HG03066 (cell line): ENCODE data around the gene CCDC88C.
"Not testable (repeated sequence)": the region's sequence is repeated elsewhere in the genome, so short reads cannot be mapped to it uniquely, and the experiment has no call there.

Experiments used
- ATAC-seq: cut with Tn5 transposase; IDR thresholded peaks from one replicate; pipeline ENCODE4 v1.9.1; 2021; ENCODE audit warnings: low read depth; ENCODE audit not compliant: unreplicated experiment

The CCDC88C gene

DNA sequence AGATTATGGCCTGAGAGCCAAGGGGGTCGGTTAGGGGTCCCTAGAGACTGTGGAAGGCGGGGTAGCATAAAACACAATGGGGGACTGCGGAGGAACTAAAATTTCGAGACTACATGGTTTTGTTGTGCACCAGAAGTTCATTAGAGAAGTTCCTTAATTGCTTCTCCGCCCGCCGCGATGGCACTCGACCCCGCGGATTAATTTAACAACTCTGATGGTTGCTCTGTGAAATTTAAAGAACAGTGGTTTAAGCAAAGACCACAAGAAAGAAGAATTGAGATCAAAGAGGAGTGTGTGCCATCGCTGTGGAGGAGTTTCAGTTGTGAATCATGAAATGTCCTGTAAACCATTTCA is 1.4 kb upstream of the CCDC88C start:
- no peak for ATAC-seq

DNA sequence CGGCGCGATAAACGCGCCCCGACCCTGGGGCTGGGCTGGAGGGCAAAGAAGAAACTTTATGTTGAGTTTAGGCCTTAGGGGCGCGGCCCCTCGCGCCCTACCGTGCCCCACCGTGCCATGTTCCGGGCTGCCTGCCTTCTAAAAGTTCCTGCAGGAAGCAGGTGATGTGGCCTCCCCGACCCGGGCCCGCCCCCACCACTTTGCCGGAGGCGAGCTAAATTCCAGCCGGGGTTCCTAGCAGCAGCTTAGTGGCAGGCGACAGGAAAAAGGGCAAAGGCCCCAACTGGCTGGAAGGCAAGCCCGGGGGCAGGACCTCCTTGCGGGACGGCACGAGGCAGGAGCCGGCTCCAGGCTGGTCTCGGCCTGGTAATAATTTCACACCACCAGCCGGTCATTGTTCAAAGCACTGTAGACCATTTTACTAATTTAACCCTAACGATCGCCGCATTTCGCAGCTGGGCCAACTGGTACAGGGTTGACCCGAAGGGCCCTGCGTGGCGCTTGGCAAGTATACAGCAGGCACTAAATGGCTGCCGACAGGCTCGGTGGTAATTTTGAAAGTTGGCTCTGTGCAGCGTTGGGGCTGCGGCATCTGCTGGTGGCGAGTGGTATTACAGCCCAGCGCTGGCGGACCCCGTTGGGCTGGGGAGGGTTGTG is 895 bp upstream of the CCDC88C start:
- ATAC-seq: no peak

DNA sequence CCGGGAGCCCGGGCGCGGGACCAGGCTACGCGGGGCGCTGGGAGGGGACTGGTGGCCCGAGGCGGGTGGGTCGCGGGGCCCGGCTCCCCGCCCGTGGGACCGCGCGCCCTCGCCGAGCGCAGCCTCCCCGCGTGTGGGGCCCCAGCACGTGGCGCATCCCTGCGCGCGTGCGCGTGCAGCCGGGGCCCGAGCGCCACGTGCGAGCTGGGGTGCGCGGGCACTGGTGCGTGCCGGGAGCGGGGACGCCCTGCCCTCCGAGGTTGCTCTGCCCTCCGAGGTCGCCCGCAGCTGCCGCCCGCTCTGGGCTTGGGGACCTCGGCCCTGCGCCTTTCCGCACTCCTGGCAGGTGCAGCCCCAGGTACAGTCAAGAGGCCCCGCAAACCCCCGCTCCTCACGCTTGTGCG is 365 bp upstream of the CCDC88C start:
- peak; percentile 23 for ATAC-seq

DNA sequence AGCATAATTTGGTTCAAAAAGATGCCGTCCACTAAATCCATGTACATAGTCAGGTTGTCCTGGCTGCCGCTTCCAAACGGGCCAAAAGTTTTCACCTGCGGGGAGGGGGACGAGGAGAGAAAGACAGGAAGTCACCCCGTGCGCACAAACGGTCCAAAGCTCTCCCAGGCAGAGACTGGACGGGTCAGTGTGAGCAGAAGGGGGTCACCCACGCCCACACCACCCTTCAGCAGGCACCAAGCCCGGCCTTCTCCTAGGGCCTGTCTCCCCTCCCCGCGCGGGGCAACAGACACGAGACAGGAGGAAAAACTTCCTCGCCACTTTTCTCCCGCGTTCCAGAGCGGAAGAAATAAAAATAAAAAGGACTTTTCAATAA is 888 bp downstream of the CCDC88C start:
- ATAC-seq: no peak

DNA sequence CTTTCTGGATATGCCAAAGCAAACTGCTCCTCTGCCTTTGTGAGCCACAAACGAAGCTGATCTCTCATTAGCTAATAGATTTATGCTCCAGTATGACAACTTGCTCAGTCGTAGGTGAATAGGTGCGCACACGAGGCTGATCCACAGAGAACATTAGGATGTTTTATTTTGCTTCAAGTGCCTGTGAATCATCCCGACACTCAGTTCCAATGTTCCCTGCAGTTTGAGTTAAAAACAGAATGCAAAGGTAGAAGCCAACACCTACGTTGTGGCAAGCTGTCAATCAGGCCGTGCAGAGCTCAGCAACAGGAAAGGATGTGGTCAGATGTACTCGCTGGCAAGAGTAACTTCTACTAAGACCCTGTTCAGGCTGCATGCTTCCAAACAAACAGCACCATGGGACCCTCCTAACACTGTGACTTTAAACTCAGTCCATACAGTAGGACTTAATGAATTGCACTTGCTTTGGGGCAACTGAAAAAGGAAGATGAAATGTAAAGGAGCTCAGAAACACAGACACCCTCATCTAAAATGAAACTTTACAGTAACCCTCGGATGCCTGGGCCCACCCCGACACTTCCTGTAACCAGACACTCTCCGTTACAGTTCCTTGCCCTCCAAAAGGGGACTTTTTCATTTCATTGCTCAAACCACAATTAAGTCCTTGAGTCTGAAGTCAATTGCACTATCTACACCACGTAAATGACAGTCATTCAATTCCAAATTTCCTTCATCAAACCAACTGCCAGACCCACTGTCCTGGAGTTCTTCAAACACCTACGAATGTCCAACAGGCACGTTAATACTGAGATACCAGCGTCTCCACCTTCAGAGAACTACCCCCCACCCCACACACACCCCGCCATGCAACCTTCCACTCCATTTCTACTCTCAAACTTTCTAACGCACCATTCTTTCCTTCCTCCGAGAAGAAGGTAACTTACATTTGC is 1.6 kb downstream of the CCDC88C start:
- peak; percentile 53 for ATAC-seq

DNA sequence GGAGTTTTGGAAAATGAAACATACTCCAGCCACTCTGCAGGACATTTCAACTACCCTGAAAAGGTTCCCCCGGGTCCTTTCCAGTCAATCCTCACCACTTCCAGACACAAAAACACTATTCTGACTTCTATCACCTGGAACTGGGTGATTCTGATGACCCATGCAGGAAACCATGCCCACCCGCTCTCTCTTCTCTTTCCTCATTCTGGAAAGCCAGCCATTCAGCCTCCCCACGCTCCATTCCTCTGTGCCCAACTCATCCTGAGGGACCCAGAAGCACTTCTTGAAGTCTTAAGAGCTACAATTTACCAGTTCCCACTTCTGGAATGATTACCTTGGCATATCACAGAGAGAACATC is 3.2 kb downstream of the CCDC88C start:
- ATAC-seq: no peak

DNA sequence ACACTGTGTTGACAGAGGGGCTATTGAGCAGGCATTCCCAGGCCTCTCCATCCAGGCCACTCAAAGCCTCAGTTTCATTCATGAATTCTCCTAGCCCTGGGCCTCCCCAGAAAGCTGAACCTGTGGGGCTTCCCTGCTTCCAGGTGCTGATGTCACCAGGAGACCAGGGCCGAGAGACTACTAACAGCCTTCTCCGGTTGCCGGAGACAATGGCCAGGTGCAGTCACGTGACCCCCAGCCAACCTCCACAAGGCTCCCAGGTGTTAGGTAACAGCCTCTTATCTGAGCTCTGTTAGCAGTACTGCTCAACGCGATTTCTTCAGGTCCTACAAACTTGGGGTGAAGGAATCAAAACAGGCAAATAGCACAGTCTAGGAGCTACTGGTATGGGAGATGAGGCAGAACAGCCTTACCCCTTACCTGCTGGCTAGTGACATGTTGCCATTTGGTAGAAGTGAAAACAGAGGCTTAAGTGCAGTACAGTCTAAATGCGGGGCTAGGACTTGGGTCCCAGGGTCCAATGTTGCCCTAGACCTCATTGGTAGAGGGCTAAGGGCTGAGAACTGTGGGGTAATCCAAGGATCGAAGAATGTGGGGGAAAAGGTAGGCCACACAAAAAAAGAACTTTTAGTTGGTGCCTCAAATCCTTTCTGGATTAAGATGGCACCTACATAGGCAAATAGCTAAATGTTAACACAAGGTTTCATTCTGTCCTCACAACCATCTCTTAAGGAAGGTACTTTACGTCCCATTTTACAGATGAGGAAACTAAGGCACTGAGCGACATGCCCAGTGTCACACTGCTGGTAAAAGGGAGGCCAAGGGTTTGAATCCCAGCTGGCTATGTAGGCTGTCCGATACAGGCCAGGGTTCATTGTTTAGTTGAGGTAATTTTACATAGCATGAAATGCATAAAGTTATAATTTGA is 3.8 kb downstream of the CCDC88C start:
- ATAC-seq: no peak

DNA sequence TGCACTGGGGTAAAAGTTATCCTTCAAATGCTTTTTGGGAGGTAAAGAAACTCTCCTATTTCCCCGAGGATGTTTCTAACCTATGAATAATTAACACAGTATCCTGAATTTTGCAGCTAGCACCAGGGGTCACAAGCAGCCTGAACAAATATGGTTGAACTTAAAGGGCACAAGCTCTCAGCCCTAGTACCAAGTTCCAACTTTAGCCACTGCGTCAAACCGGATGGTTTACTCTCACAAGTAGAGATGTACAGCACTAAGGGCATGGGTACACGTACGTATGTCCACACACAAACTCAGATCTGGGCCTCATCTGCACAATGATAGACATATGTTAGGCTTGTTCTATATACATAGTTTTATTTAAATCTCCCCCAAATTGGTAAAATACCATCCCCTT is 4.7 kb downstream of the CCDC88C start:
- no peak for ATAC-seq

DNA sequence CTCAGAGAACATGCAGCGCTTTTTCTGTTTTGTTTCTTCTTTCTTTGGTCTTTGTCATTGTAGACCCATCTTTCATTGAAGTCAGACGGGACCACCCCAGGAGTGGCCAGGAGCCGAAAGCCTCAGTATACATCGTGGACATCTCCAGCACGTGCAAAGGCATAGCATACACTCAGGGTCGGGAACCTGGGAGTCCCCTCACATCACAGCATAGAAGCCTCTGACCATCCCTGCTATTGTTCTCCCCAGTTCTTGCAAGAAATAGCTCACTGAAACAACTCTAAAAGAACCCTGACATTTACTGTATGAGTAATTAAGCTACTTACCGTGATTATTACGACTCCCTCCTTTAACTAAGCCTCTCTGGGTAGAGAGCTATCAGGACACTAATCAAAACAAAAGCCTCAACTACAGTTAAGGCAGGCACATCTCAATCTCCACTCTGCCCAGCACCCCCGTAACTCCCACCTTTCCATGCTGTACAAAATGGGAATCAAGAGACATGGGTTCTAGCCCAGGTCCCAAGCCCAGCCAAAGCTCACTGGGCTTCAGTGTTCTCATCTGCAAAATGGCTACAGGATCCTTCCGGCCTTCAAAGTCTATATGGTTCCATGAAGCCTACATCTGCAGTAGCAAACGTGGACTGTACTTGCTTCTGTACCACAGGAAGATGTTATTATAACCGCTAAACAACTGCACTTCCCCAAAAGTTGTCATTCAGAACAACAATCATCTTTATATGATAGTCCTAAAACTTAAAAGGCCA is 6.7 kb downstream of the CCDC88C start:
- ATAC-seq: no peak

DNA sequence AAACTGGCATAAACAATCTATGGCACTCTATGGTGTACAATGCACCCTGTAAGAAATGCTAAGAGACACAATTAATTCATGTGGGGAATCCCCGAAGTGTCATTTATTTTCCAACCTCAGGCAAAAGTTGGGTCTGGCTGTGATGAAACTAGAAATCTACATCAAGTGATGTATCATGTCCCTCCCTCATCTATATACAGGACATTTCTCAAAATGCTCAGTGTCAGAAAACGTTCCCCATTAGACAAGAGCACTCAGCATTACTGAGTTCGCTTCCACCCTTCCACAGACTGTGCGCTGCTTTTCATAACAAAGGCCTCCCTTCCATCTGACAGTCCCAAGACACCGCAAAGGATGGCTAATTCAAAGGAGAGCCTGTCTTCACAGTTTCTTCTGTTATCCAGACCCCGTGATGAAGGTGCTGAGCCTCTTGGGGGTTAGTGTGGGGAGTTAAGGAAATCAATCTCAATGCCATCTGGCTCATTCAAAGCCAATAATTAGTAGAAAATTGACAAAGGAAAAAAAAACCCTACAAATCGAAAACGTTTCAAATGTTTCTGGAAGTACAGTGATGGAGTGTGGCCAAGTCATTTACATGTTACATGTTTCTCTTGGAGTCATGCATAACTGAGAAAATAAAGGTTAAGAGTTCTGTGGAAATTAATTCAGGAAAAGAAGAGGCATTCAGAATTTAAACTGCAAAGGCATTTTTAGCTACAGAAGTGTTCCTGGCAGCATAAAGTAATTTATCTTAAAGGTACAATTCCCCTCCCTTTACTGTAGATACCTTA is 7.5 kb downstream of the CCDC88C start:
- no peak for ATAC-seq

DNA sequence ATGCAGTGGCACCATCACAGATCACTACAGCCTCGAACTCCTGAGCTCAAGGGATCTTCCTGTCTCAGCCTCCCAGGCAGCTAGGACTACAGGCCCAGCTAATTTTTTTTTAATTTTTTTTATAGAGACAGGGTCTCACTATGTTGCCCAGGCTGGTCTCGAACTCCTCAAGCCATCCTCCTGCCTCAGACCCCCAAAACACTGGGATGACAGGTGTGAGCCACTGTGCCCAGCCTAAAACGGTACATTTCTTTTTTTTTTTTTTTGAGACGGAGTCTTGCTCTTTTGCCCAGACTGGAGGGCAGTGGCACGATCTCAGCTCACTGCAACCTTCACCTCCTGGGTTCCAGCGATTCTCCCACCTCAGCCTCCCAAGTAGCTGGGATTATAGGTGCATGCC is 8.4 kb downstream of the CCDC88C start:
- ATAC-seq: not testable (repeated sequence)

DNA sequence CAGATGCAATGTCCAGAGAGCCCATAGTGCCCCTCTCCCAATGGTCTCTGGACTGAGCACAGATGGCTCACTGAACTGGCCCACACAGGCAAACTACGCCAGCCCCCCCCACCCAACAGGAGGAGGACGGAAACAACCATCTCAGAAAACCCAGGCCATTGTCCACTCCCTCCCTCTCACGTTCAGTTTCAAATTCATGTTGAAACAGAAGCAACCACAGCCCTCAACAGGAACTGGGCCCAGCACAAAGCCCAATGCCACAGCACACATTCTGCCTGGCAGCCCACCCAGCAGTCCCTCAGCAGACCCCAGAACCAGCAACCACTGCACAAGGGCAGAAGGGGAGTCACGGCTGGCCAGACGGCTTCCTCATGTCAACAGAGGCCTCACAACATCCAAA is 10.6 kb downstream of the CCDC88C start:
- no peak for ATAC-seq

DNA sequence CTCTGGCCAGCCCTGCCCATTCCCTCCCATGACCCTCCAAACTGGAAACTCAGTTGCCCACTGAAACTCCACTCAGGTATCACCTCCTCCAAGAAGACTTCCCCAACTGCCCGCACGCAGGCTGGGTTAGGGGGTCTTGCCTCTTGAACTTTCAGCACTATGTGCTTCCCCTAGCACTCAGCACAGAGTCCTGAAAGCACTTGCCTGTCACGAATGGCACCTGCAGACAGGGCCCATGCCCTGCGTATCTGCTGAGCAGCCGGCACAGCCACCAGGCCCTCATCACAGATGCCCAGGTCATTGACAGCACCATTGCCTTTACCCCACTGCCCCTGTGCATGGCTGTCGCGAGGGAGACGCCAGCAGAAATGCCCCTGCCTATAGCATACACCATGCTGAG is 11.2 kb downstream of the CCDC88C start:
- no peak for ATAC-seq

DNA sequence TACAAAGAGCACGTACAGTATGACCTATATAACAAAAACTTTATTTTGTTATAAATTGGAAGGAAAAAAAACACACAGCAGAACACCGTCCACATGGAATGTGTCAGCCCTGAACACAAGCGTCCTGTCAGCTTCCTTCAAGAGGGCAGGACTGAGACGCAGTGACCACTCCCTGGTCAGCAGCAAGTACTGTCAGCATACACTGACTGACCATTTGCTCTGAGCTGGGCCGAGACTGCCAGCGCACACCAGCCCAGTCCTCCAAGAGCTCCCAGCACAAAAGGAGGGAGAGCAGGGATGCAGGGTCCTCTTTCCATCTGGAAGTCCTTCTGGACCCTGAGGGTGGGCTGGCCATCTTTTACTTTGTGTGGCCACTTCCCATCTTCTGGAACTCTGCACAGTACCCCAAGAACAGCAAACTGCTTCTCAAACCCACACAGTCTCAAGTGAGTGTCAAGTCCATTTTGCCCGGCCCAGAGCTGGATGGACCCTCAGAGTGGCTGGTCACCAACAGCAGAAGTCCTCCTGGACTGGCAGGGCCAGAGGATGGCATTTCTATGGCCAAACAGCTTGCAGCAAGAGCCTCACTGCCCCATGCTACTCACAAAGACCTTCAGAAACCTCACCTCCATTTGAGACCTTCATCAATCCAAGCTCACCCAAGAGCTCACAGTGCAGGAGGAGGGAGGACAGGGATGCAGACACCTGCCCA is 11.7 kb downstream of the CCDC88C start:
- no peak for ATAC-seq

DNA sequence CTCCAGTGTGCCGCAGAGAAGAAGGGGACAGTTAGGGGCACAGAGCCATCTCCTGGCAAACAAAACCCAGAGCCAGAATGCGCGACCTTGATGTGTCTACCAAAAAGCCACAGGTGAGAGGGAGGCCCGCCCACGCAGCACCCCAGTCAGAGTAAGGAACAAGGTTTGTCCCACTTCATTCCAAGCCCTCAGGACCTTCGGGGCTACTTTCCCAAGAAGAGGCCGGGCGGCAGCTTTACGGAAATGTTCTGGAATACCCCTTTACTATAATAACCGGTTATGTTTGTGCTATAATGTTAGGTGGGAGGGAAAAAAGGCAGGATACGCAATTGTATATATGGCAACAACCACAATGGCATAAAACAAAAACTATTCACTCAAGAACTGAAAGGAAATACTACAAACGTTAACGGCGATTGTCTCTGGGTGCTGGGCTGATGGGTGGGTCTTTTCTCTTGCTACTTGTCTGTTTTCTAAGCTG is 12.3 kb downstream of the CCDC88C start:
- no peak for ATAC-seq

DNA sequence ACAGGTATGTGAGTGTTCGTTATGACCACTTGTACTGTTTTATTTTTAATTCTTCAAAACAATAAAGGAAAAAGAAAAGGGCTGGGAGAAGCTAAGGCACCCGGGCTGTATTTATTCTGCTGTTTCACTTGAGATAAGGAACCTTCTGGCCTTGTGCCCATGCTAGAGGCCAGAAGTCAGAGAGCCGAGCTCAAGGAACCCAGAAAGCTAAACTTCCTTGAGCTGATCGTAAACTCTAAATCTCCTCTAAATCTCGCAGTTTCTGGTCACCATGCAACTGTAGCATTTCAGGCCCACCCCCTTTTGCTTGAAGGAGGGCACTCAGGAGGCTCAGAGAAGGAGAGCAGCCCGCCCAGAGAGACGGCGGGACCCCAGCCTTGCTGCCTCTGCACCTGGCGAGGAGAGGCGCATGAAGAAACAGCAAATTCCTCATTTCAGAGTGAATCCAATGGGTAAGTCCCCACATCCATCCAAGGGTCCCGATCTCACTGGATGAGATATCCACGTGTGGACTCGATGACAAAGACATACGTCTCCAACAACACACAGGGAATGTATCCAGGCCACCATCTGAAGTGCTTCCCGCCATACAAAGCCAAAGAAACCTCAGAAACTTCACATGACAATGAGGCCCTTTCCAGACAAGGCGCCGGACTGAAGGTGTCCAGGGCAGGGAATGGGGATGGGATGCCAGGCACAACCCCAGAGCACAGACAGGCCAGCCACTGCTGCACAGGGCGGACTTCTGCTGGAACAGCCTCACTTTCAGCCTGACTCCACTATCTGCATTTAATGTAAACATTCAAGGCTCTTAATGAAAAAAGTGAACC is 14.6 kb downstream of the CCDC88C start:
- no peak for ATAC-seq

DNA sequence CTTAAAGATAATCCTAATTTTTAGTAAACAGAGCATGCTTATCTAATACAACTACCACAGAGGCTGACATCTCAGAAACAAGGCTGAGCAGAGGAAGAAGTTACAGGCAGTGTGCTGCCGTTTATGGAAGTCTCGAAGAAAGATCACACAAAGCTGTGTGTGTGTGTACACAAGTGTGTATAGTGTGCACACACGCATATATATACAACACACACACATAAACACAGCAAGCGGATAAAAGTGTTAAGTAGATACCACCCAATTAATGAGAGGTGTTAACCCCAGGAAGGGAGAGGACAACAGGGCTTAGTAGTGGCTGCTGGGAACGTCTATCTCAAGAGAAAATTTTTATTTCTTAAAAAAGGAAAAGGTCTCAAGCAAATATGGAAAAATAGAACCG is 15.3 kb downstream of the CCDC88C start:
- ATAC-seq: no peak

DNA sequence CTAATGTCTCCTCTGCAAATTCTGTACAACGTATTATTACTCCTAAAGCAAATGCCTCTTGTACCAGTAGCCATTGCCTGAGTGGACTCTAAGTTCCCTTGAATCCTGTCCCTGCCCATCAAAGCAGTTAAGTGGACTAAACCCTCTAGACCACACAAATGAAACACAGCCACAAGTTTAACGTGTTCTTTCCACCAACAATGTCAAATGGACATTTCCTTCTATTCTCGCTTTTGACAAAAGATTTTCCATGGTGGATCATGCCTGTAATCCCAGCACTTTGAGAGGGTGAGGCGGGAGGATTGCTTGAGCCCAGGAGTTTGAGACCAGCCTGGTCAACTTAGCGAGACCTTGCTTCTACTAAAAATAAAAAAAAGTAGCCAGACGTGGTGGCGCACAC is 15.9 kb downstream of the CCDC88C start:
- ATAC-seq: no peak
